ENCODE results near the gene LDHD. TPM values are rescaled to one million over a fixed set of nuclear protein-coding genes. Genes with fewer than 3 reads are reported as not detected.

LDHD gene
- total and polyA plus RNA-seq, 9 of the 15 experiments (the other 6 are each of a cell fraction or from before 2014, with no cell fraction given): 0.19 to 0.86 (median 0.54) TPM; not detected in 3

GRCh38 chr16:75068085-75069031 lies 48.2 kb downstream of the LDHD start (continued):
- no peak for TF ChIP-seq CHD7 (IDR thresholded peaks at IDR 0.05; ENCODE audit: low read depth, low read length)
- TF ChIP-seq RBM15 (IDR thresholded peaks at IDR 0.05; ENCODE audit: insufficient read depth, low read length): no peak
- TF ChIP-seq CHAMP1 (IDR thresholded peaks at IDR 0.05): no peak
- TF ChIP-seq PYGO2 (tag; IDR thresholded peaks at IDR 0.05): no peak
- no peak for TF ChIP-seq MTA1 (IDR thresholded peaks at IDR 0.05; ENCODE audit: borderline replicate concordance)
- peak; percentile 15; the same call in 1 of the 2 replicates for TF ChIP-seq TFAP4 (CRISPR knock-in tag; IDR thresholded peaks at IDR 0.05; ENCODE audit: borderline replicate concordance)
- no peak for TF ChIP-seq ZBTB26 (CRISPR knock-in tag; IDR thresholded peaks at IDR 0.05)
- no peak for TF ChIP-seq ZNF224 (CRISPR knock-in tag; IDR thresholded peaks at IDR 0.05)
- peak; percentile 50; the same call in 1 of the 2 replicates for TF ChIP-seq ZNF384 (IDR thresholded peaks at IDR 0.05; ENCODE audit: low read depth, low read length)
- TF ChIP-seq ZNF212 (CRISPR knock-in tag; IDR thresholded peaks at IDR 0.05): no peak
